Gastroesophageal sphincter (tissue), 3 donors: ENCODE results near the gene FBL.
"Not testable (repeated sequence)": the region's sequence is repeated elsewhere in the genome, so short reads cannot be mapped to it uniquely, and the experiment has no call there.

Experiments used
- POLR2A ChIP-seq, 2 donors: fragments of 450-650 bp; IDR thresholded peaks; one replicate each; pipeline ENCODE4 v1.6.1; 2017; ENCODE audit warnings: antibody characterized with exemption in 2 of 2, mild to moderate bottlenecking in 2 of 2, moderate library complexity in 1 of 2
- TF ChIP-seq, protein P1 (sequence below), 4 experiments: fragments of 200-600 bp in 2 of 4; fragments of 450-650 bp in 2 of 4; sonication (generic) in 1 of 4; IDR thresholded peaks; one replicate each; pipeline ENCODE4 v1.5.1; 2017 to 2019; ENCODE audit warnings: antibody characterized with exemption in 4 of 4, mild to moderate bottlenecking in 2 of 4, moderate library complexity in 2 of 4

- TF ChIP-seq, protein P1, sequence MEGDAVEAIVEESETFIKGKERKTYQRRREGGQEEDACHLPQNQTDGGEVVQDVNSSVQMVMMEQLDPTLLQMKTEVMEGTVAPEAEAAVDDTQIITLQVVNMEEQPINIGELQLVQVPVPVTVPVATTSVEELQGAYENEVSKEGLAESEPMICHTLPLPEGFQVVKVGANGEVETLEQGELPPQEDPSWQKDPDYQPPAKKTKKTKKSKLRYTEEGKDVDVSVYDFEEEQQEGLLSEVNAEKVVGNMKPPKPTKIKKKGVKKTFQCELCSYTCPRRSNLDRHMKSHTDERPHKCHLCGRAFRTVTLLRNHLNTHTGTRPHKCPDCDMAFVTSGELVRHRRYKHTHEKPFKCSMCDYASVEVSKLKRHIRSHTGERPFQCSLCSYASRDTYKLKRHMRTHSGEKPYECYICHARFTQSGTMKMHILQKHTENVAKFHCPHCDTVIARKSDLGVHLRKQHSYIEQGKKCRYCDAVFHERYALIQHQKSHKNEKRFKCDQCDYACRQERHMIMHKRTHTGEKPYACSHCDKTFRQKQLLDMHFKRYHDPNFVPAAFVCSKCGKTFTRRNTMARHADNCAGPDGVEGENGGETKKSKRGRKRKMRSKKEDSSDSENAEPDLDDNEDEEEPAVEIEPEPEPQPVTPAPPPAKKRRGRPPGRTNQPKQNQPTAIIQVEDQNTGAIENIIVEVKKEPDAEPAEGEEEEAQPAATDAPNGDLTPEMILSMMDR (IDR thresholded peaks at IDR 0.05) = not testable (repeated sequence)
- not testable (repeated sequence) for TF ChIP-seq POLR2A (IDR thresholded peaks at IDR 0.05)
Observed at GRCh38 chr19:39887456-39887951, 41.3 kb upstream of the FBL start.
